GM19452 (cell line): ENCODE measurements around the gene C10orf105.

Experiments used
- ATAC-seq: cut with Tn5 transposase; IDR thresholded peaks from one replicate; pipeline ENCODE4 v1.9.1; 2021; ENCODE audit not compliant: unreplicated experiment

Gene C10orf105

GRCh38 chr10:71719464-71720201 is at the start of gene C10orf105:
TSS of gene C10orf105 (minus strand) at chr10:71719778. CDS start at chr10:71716337, 3,441 bp downstream.
- ATAC-seq: no peak

GRCh38 chr10:71767420-71768035 is 48.0 kb upstream of the C10orf105 start:
- no peak for ATAC-seq

GRCh38 chr10:71766717-71767419 is 47.3 kb upstream of the C10orf105 start:
- ATAC-seq: no peak

GRCh38 chr10:71765906-71766716 is 46.5 kb upstream of the C10orf105 start:
- ATAC-seq: no peak

GRCh38 chr10:71765176-71765904 is 45.8 kb upstream of the C10orf105 start:
- no peak for ATAC-seq

- ATAC-seq: no peak
These were observed 44.0 kb upstream of the C10orf105 start for GRCh38 chr10:71763352-71764127.

GRCh38 chr10:71762324-71762723 is 42.7 kb upstream of the C10orf105 start:
- ATAC-seq: no peak

GRCh38 chr10:71761541-71762113 is 42.0 kb upstream of the C10orf105 start:
- ATAC-seq: no peak

GRCh38 chr10:71761105-71761511 is 41.5 kb upstream of the C10orf105 start:
- ATAC-seq: no peak

- ATAC-seq: no peak
These were observed 37.9 kb upstream of the C10orf105 start for GRCh38 chr10:71757399-71757922.

GRCh38 chr10:71756311-71757191 is 37.0 kb upstream of the C10orf105 start:
- no peak for ATAC-seq

GRCh38 chr10:71755179-71755879 is 35.8 kb upstream of the C10orf105 start:
- ATAC-seq: no peak

- no peak for ATAC-seq
These were observed 35.0 kb upstream of the C10orf105 start for GRCh38 chr10:71754562-71754961.

- no peak for ATAC-seq
These were observed 34.5 kb upstream of the C10orf105 start for GRCh38 chr10:71753960-71754505.

- no peak for ATAC-seq
These were observed 33.7 kb upstream of the C10orf105 start for GRCh38 chr10:71753091-71753959.

- ATAC-seq: no peak
These were observed 33.0 kb upstream of the C10orf105 start for GRCh38 chr10:71752391-71753090.
